HepG2 (cell line): Measurements from ENCODE around the gene NDUFAF8. TPM values are rescaled to one million over a fixed set of nuclear protein-coding genes. Genes with fewer than 3 reads are reported as not detected.

Experiments used
- AHR ChIP-seq: IDR thresholded peaks from 2 replicates; pipeline ENCODE4 v1.6.1; 2018; ENCODE audit warnings: missing genetic modification reagents, missing compliant biosample characterization
- ARID5B ChIP-seq: IDR thresholded peaks from 2 replicates; pipeline ENCODE4 v1.4.0; 2020; ENCODE audit warnings: mild to moderate bottlenecking, missing genetic modification reagents
- ATF1 ChIP-seq: IDR thresholded peaks from 2 replicates; pipeline ENCODE4 v1.6.1; 2016; ENCODE audit warnings: mild to moderate bottlenecking, control low read depth
- DDIT3 ChIP-seq: sonication (generic); formaldehyde crosslinking; IDR thresholded peaks from 2 replicates; pipeline ENCODE4 v1.4.0; 2020; ENCODE audit warnings: mild to moderate bottlenecking, missing genetic modification reagents
- ESRRA ChIP-seq: sonication (generic); formaldehyde crosslinking; IDR thresholded peaks from 2 replicates; pipeline ENCODE4 v1.5.1; 2020; ENCODE audit warnings: mild to moderate bottlenecking, low read depth, missing genetic modification reagents
- FOXM1 ChIP-seq: sonication (generic); formaldehyde crosslinking; IDR thresholded peaks from 2 replicates; pipeline ENCODE4 v1.5.0; 2020; ENCODE audit warnings: missing genetic modification reagents
- GATAD1 ChIP-seq: IDR thresholded peaks from 2 replicates; pipeline ENCODE4 v1.6.1; 2016; ENCODE audit warnings: missing genetic modification reagents, missing compliant biosample characterization
- GZF1 ChIP-seq: sonication (generic); formaldehyde crosslinking; IDR thresholded peaks from 2 replicates; pipeline ENCODE4 v1.5.1; 2020; ENCODE audit warnings: mild to moderate bottlenecking, missing genetic modification reagents
- HNF4G ChIP-seq, 2 experiments: sonication (generic) in 1 of 2; formaldehyde crosslinking in 1 of 2; IDR thresholded peaks; 2 replicates each; pipeline versions ENCODE4 v1.4.0 to v1.6.1; 2011 to 2020; ENCODE audit warnings: borderline replicate concordance in 2 of 2, low read depth in 2 of 2, mild to moderate bottlenecking in 2 of 2, low read length in 1 of 2, missing genetic modification reagents in 1 of 2, moderate library complexity in 1 of 2
- MTERF4 ChIP-seq: sonication (generic); formaldehyde crosslinking; IDR thresholded peaks from 2 replicates; pipeline ENCODE4 v1.8.0; 2023; ENCODE audit warnings: mild to moderate bottlenecking, missing genetic modification reagents
- NFYB ChIP-seq: sonication (generic); formaldehyde crosslinking; IDR thresholded peaks from 2 replicates; pipeline ENCODE4 v1.4.0; 2020; ENCODE audit warnings: missing genetic modification reagents
- SETDB1 ChIP-seq: sonication (generic); formaldehyde crosslinking; IDR thresholded peaks from 2 replicates; pipeline ENCODE4 v1.5.1; 2020; ENCODE audit warnings: missing genetic modification reagents, mild to moderate bottlenecking, borderline replicate concordance
- SMARCC2 ChIP-seq: fragments of 450-650 bp; IDR thresholded peaks from 2 replicates; pipeline ENCODE4 v1.6.1; 2017; ENCODE audit warnings: antibody characterized with exemption, mild to moderate bottlenecking
- TFDP1 ChIP-seq: IDR thresholded peaks from 2 replicates; pipeline ENCODE4 v1.6.1; 2016; ENCODE audit warnings: missing compliant biosample characterization, missing genetic modification reagents, borderline replicate concordance
- THAP7 ChIP-seq: sonication (generic); formaldehyde crosslinking; IDR thresholded peaks from 2 replicates; pipeline ENCODE4 v1.8.1; 2023; ENCODE audit warnings: mild to moderate bottlenecking, missing genetic modification reagents
- ZBTB26 ChIP-seq: IDR thresholded peaks from 2 replicates; pipeline ENCODE4 v1.6.1; 2016; ENCODE audit warnings: missing compliant biosample characterization, missing genetic modification reagents, borderline replicate concordance
- ZFY ChIP-seq: sonication (generic); formaldehyde crosslinking; IDR thresholded peaks from 2 replicates; pipeline ENCODE4 v1.4.0; 2020; ENCODE audit warnings: missing genetic modification reagents
- ZNF317 ChIP-seq: sonication (generic); formaldehyde crosslinking; IDR thresholded peaks from 2 replicates; pipeline ENCODE4 v1.5.0; 2020; ENCODE audit warnings: mild to moderate bottlenecking, missing genetic modification reagents
- ZNF563 ChIP-seq: sonication (generic); formaldehyde crosslinking; IDR thresholded peaks from 2 replicates; pipeline ENCODE4 v1.8.0; 2022; ENCODE audit warnings: mild to moderate bottlenecking, moderate library complexity, missing genetic modification reagents
- polyA plus RNA-seq, 8 experiments: library from polyadenylated mRNA; depleted of rRNA in 3 of 8; stranded (reverse) in 7 of 8; unstranded in 1 of 8; fragments of >200 nt; fragmentation: Illumina TruSeq in 4 of 8; extraction: Trizol in 4 of 8; gene quantifications; 2 replicates each; pipeline versions ENCODE4 v1.2.1 to v1.2.3, GENCODE V29; 2011 to 2016; ENCODE audit warnings: low read depth in 4 of 8, missing spikeins in 1 of 8, mixed read lengths in 1 of 8; ENCODE audit not compliant: insufficient read depth in 1 of 8
- total RNA-seq, 5 experiments: library from RNA; depleted of rRNA; stranded (reverse); fragments of >200 nt; fragmentation: Illumina TruSeq; extraction: Trizol; gene quantifications; 2 replicates each; pipeline ENCODE4 v1.2.3, GENCODE V29; 2016; ENCODE audit warnings: low read depth in 1 of 5

NDUFAF8 gene
- total and polyA plus RNA-seq, 2 of the 13 experiments (the other 11 are each of a cell fraction or from before 2014, with no cell fraction given) = 75.6 to 233 TPM

GRCh38 chr17:81238815-81239713 lies at the start of gene NDUFAF8, which contains the start of gene TEPSIN (continued):
- TF ChIP-seq MTERF4 (CRISPR knock-in tag) (no peak; the same call in 1 of the 2 replicates), DDIT3 (CRISPR knock-in tag) (no peak), TFDP1 (CRISPR knock-in tag) (peak; percentile 33; the same call in 1 of the 2 replicates), ZFY (CRISPR knock-in tag) (peak; percentile 94), GZF1 (CRISPR knock-in tag) (0 out of 2 replicates have a peak, but pooled peaks have one; percentile 46), GATAD1 (peak; percentile 93), SETDB1 (CRISPR knock-in tag) (no peak), ARID5B (CRISPR knock-in tag) (no peak), ZBTB26 (CRISPR knock-in tag) (no peak), ATF1 (CRISPR knock-in tag) (no peak; the same call in 1 of the 2 replicates), ZNF317 (CRISPR knock-in tag) (peak; percentile 67; the same call in 1 of the 2 replicates), ZNF563 (CRISPR knock-in tag) (peak; percentile 56; the same call in 1 of the 2 replicates), NFYB (CRISPR knock-in tag) (peak; percentile 100), ESRRA (CRISPR knock-in tag) (peak; percentile 33; the same call in 1 of the 2 replicates), HNF4G (IDR thresholded peaks at IDR 0.05; ENCODE audit: borderline replicate concordance, low read depth, low read length) (no peak), HNF4G (CRISPR knock-in tag; IDR thresholded peaks at IDR 0.05; ENCODE audit: borderline replicate concordance, low read depth) (0 out of 2 replicates have a peak, but pooled peaks have one; percentile 56), THAP7 (CRISPR knock-in tag) (0 out of 2 replicates have a peak, but pooled peaks have one; percentile 31), AHR (no peak), SMARCC2 (no peak), FOXM1 (CRISPR knock-in tag) (0 out of 2 replicates have a peak, but pooled peaks have one; percentile 43)
